Suppressor macrophage treated with lipopolysaccharide for 4 hours (primary cell): Measurements from ENCODE around the gene IL1RL1.

Source experiments
- DNase-seq: peaks from one replicate; pipeline ENCODE4 v3.0.0-alpha.2; 2020

Gene IL1RL1

DNA sequence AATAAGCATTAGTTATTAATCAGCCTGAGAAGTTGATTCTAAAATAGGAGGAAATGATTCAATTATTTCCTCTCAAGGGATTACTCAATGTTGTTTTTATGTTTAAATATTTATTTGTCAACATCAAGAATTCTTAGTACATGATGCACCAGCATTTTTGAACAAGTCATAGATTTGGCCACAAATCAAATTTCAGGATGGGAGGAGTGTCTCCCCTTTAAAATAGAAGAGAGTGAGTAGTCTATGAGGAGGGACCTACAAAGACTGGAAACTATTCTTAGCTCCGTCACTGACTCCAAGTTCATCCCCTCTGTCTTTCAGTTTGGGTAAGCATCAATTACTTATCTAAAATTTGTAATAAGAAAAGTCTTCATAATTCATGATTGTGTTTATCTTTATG is 25.6 kb downstream of the IL1RL1 start:
- DNase-seq, result no peak

DNA sequence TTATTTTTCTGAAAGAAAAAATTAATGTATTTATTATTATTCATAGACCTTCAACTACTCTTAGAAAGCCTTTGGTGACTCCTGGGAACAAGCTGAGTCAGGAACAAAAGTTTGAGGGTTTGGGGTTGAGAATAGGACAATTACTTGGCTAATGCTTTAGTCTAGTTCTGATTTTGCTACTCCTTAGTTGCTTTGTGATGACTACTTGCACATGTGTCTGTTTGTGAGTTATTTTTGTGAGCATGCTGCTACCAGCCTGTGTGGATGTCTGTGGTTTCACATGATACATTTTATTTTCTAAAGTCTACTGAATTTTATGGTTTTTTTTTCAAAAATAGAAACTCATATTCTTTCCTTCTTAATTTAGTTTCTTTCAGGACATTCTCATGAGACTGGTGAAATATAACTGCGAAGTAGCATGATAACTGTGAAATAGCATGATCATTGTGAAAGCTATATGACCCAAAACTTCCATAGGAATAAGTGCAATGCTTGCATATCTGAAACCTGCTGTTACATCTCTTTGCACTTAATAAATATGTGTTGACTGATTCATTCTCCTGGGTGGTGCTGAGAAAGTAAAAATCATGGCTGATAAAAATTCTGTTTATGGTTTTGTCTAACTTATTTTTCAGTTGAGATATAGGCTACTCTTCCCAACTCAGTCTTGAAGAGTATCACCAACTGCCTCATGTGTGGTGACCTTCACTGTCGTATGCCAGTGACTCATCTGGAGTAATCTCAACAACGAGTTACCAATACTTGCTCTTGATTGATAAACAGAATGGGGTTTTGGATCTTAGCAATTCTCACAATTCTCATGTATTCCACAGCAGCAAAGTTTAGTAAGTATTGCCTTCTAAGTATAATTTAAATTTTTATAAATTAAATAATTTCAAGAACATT is 26.4 kb downstream of the IL1RL1 start:
- DNase-seq, result no peak

DNA sequence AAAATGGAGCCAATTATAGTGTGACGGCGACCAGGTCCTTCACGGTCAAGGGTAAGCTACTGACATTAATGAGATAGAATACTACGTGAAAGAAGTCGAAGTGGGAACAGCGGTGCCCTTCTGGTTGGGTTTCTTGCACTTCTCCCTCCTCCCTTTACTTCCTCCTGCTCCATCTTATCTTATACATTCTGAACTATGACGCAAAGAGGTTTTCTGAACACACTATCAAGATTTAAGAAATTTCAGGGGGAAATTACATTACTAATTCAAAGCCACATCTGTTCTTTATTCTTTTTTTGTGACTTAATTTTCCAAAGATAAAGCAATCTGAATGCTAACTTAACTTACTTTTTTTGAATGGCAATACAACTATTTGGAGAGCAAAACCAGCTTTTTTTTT is 29.4 kb downstream of the IL1RL1 start:
- DNase-seq, result no peak

DNA sequence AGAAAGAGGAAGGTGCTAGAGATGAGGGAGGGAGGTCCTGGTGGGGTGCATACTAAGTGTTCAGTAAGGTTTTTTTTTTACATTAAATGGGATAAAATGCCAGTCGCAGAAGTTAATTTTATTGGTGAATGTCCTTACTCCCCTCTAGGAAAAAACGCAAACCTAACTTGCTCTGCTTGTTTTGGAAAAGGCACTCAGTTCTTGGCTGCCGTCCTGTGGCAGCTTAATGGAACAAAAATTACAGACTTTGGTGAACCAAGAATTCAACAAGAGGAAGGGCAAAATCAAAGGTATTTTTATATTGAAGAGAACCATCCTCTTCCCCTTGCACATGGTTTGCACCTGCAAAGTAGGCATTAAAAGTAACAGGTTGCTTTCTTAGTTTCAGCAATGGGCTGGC is 31.5 kb downstream of the IL1RL1 start:
- DNase-seq, result no peak

DNA sequence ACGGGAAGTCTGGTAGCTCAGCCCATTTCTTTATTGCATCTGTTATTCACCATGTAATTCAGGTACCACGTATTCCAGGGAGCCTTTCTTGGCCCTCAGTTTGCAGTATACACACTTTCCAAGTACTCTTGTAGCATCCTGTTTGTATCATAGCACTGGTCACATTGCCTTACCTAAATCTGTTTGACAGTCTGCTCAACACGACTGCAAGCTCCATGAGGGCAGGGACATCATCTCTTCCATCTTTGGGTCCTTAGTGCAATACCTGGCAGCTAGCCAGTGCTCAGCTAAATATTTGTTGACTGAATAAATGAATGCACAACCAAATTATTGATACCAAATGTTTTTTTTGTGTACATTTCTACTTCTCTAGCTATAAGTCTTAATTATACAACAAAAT is 33.0 kb downstream of the IL1RL1 start:
- no peak for DNase-seq

DNA sequence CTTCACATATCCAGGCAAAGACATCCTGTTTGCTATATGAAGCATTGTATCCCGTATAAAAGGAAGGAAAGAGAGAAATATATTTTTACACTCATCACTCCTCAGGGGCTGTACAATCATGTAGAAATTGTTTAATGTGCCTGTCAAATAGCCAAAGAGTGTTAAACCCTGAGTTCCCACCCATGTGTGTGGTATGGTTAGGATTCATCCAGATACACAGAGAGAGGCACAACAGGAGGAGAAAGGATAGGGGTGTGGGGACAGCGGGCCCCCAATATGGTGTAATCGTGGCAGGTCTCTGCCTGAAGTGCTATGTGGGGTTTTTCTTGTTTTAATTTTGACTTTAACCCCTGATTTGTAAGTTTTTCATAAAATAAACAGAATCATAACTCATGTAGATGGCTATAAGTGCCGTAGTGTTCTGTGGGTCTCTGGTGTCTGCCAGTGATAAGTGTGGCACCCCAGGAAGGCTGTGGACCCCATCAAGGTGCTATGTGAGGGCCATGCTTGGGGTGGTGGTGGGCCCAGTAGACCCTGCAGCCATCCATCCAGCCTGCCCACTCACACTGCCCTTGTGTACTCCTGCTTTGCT is 34.1 kb downstream of the IL1RL1 start:
- DNase-seq, result no peak

DNA sequence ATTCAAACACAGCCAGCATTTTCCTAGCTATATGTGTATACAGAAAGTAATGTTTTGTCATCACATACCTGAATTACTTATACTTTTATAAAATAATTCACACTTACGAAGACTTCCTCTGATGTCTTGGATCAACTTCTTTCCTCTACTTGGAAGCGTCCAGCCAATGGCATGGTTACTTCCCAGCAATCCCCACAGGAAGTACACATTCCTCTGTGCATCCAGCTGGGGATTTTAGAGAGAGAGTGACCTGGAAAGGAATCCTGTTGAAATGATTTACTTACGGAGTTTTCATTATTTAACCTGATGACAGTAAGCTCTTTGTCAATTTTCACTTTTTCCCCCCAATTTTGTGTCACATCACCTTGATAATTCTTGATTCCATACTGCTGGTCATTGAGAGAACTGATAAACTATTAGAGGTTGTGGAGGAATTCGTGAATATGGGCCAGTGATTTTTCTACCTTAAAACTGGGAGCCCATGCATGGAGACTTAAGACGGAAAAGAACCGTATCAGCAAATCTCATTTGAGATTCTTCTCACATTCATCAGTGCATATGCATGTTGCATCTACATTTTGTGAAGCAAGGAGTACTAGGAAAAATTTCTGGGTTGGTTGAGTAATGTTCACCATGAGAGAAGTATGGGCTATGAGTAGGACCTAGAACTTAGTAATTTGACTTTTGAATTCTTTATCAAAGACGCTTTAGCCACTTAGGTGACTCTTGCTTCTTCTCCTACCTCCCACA is 35.2 kb downstream of the IL1RL1 start:
- no peak for DNase-seq

DNA sequence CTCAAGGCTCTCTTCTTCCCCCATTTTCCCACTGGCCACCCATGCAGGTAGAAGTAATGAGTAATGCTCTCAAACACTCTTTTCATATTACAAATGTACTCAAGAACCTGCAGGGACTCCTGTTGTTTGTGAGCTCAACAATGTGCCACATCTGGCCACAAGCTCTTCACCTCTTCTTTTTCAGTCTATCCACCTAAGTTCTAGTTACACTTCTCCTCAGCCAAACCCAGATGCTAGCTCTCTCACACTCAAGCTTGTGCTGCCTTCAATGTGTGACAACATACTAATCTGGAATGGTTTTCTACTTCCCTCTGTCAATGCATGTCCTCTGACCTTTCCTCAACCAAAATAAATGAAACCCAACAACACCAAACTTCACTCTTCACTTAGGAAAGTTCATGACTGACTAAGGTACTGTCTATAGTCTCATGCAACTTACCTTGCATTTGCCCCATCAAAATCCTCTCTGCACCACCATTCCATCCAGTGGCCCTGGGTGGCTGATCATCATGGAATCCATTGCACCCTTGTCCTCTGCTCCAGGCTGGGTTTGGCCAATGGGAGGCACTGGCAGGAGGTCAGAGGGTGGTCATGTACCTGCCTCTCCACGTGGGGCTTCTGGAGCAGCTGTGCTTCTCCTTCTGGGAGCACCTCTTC is 38.9 kb downstream of the IL1RL1 start:
- DNase-seq, result no peak

DNA sequence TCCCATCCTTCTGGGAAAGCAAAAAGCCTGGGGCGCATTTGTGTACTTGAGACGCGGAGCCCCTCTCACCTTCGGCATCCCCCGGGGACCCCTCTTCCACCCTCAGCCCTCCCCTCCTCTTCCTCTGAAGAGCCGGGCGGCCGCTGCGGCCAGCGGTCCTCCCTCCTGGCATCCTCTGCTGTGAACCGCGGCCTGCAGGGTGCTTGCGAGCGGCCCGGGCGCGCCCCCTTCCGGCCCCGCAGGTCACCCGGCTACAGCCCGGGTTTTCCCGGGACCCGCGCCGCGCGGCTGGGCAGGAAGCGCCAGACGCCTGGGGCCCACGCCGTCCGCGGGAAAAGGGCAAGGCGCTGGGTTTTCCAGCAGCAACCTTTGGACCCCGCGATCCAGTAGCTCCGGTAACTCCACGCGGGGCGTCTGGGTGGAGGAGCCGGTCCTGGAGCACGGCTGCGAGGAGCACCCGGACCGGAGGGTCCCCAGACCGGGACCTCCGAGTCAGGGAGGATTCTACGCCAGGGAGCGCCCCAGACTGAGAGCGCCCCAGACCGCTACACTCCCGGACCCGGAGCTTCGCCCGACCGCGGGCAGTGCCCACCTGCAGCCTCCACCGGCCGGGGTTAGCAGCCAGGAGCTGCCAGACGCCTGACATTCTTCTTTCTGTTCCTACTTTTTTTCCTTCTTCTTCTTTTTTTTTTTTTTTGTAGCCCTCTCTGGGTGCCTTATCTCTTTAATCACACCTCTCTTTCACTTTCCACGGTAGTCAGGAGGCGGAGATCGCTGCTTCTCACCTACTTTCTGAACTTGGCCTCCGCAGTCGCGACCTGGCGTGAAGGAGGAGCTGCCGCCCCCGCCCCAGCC is 44.4 kb downstream of the IL1RL1 start, which contains the start of gene IL18R1:
Gene IL18R1, plus strand, starts transcription at position 271 of the 855 bp plus-strand sequence. CDS start 6,865 bp downstream, outside the sequence.
- DNase-seq, result peak; percentile 83

DNA sequence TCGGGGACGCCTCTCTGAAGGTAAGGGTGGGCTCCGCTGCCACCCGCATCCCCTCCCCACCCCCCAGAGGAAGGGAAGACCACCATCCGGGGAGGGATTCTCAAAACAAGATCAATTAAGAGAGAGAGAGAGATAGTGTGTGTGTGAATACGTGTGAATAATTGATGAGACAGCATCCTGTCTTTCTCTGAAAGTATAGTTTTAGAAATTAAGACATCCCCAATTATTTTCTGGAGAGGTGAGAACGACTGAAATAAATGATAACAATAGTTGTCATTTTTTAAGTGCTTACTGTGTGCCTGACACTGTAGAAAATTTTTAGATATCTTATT is 45.0 kb downstream of the IL1RL1 start:
- DNase-seq, result no peak

DNA sequence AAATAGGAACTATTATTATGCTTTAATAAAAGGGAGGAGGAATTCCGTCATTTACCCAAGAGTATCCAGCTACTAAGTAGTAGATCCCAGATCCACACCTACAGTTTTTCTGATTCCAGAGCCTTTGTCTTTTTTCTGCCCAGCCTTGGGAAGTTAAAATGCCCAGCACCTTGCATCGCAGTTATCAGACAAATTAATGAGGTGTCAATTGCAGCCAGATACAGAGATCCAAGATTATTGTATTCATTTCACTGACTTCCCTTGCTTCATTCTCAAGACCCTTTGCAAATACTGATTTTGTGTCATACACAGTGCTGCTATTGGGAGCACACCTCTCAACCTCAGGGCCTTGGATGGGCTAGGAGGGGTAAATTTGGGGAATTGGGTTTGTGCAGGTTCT is 45.4 kb downstream of the IL1RL1 start:
- no peak for DNase-seq

DNA sequence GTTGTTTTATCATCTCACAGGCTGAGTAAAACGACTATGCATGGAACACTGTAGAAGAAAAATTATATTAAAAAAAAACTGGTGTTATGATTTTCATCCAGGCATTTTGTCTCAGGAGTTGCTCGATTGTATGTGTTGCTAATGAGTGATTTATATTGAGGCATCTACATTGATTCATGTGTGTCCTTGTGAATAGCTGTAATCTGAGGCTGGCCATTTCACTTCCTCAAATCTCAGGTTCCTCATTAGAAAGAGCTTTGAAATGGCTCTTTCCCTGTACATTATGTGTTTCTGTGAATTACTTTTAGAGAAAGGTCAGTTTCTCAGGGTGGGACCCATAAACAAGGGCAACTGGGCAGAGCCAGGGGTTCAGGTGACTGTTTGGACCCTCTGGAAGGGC is 46.6 kb downstream of the IL1RL1 start:
- DNase-seq, result peak; percentile 71

DNA sequence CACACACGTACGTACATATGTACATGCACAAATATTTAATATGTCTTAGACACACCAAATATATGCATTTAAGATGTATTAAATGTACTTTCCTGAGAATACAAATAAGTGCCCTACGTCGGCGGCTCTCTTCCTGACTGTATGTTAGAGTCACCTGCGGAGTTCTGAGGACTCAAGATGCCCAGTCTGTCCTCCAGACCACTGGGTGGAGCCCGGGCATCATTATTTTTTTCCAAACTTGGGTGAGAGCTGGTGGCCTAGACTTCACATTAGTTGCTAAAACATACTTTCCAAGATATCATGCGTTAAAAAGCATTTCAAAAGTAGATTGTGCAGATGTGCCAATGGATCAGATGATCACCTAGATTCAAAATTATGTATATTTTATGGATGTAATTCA is 47.1 kb downstream of the IL1RL1 start:
- DNase-seq, result no peak

DNA sequence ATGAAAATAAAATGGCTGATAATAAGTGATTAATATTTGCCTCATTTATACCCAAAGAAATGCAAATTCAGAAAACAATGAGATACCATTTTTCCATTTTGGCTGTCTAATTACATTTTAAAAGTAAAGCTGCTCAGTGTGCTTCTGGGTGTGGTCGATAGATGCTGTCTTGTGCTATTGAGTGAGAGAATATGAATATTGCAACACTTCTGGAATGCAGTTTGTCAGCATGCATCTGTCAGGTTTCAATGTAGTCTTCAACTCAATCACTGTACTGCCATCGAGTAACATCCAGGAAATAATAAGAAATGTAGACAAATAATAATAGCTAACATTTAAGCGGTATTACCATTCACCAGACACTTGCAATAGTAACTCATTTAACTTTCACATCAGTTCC is 48.2 kb downstream of the IL1RL1 start:
- no peak for DNase-seq

DNA sequence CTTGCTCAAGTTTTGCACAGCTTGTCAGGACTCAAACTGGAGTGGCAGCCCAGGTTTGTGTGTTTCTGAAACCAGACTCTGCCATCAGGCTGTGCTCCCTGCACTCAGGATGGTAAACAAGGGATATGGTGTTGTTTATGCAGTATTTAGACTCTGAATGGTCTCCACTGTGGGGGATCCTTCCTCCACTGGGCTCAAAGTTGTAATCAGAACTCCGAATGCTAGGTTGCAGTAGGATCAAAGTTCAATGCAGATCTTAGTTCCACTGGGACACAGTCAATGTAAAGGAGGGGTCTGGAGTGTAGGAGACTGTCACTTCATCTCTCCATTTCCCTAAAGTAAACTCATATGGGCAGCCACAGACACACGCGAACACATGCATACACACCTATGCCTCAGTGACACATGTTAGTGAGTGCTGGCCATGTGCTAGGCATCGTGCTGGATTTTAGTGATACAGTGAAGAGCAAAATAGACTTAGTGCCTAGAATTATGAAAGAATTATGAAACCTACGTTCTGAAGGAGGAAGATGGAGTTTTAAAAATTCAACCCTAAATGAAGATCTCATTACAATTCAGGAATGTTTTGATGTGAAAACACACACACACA is 50.4 kb downstream of the IL1RL1 start:
- no peak for DNase-seq

DNA sequence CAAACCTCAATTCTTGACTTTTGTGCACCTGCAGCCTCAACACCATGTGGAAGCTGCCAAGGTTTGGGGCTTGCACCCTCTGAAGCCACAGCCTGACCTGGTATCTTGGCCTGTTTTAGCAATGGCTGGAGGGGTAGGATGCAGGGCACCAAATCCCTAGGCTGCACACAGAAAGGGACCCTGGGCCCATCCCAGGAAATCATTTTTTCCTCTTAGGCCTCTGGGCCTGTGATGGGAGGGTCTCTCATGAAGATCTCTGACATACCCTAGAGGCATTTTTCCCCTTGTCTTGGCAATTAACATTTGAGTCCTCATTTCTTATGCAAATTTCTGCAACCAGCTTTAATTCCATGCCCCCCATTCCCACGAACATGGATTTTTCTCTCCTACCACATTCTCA is 54.4 kb downstream of the IL1RL1 start:
- no peak for DNase-seq

DNA sequence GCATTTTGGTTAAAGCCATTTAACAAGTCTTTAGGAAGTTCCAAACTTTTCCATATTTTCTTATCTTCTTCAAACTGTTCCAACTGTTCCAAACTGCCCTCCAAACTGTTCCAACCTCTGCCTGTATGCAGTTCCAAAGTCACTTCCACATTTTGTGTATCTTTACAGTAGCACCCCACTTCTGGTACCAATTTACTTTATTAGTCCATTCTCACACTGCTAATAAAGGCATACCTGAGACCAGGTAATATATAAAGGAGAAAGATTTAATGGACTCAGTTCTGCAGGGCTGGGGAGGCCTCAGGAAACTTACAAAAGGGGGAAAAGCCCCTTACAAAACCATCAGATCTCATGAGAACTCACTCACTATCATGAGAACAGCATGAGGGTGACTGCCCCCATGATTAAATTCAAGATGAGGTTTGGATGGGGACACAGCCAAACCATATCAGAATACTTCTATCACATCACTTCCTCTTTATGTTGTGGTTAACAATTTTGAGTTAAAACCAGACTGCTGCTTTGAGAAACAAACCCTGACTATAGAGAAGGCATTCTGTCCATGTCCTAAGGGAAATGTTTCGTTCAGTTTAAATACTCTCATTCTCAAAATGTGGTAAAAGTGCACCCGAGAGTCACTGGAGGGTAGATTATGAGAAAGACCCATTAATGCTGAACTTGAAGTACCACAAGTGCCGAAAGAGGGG is 55.2 kb downstream of the IL1RL1 start:
- no peak for DNase-seq

DNA sequence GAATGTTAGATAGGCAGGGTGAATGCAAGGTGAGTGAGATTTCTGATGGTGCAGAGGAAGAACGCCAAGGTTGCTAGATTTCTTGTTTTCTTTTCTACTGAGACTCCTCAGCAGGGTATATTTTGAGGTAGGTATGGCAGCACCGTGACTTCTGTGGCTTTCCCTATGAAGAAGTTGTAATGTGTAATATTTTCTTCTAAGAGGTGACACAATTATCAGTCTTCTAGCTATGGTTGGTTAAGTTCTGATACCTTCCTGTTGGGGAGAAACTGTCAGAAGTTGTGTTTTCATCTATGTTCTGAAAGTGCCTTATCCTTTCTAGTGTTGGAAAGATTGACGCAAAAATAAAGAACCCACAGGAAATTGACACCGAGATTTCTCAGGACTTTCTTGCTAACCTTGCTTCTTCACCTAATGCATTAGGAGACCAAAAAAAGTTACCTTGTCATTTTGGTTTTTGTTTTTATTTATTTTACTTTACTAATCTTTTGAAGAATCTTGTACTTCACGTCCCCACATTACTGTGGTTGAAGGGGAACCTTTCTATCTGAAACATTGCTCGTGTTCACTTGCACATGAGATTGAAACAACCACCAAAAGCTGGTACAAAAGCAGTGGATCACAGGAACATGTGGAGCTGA is 56.1 kb downstream of the IL1RL1 start:
- DNase-seq, result no peak

DNA sequence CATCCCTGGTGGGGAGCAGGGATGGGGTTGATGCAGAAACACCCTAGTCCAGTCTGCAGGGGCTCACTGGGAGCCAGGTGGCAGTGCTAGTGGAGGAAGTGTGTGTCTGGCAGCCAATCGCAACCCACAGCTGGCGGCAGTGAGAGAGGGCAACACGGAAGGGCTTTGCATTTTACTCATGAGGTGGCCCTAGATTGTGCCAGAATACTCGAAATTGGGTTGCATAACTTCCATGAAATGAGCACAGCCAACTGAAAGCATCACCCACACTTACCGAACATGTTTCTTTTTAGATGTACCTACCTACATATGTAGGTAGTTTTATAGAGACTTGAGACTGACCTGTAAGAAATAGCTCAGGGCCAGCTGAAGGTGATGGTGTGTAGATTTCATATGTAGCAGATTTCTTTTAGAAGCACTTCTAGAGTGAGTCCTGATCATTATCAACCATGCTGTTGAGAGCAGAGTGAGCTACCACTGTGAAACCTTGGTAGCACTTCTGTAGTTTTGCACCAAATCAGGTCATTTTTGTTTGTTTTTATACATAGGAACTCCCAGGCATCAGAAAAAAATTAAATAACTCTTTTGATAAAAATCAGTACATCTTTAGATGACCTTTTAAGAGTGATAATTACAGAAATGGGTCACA is 57.2 kb downstream of the IL1RL1 start:
- DNase-seq, result no peak

DNA sequence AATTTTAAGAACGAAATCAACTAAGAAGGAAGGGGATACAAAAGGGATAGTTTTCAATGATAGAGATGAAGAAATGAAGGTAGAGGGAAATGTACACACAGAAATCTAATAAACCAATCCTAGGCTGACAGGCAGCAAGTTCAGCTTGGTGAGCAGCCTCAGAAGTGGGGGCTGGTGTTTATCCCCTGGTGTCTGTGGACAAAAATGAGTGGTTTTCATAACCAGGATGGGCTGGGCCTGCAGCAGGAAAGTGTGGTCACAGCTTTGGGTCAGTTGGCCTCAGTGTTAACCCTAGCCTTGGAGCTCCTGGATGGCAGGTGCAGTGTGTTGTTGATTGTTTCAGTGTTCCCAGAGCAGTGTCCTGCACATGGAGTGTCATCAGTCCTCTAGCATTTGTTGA is 58.5 kb downstream of the IL1RL1 start:
- DNase-seq, result no peak
